IPS DF 19.7 (cell line): Measurements from ENCODE around the gene HEXA.
"Not testable (repeated sequence)": the region's sequence is repeated elsewhere in the genome, so short reads cannot be mapped to it uniquely, and the experiment has no call there.

ENCODE experiments used
- DNase-seq: peaks from one replicate; pipeline ENCODE4 v3.0.0-alpha.2; 2013; ENCODE audit warnings: low read depth, low spot score

Gene HEXA

DNA sequence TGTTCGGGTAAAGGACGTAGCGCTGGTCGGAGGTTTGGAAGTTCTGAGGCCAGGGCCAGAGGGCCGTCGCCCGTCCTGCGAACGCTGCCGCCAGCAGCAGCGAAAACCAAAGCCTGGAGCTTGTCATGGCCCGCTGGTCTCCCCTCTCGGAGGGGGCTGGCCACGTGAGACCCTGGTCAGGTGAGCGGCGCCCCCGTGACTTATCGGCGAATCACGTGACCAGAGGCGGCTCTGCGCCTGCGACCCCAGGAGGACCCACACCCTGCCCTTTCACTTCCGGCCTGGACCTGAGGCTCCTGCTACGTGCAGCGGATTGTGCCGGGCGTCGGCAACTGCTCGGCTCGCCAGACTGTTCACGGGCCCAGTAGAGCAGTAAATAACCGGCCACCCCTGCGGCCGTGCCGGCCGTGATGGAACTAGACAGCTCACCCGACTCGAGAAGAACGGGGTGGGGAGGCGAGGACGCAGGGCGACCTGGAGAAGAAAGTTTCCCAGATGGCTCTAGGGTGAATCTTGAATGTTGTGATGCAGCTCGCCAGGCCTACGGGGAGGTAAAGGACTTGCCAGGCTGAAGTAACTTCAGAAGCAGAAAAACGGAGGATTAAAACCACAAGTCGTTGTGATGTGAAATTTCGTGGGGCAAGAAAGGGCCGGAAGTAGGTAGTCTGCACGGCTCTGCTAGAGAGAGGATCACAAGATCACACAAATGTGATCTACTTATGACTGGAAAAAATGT, at the start of gene HEXA:
Gene HEXA (minus strand): TSS at position 169 of the 736 bp plus-strand sequence. CDS start 42 bp downstream, at position 127.
- peak; percentile 89 for DNase-seq

DNA sequence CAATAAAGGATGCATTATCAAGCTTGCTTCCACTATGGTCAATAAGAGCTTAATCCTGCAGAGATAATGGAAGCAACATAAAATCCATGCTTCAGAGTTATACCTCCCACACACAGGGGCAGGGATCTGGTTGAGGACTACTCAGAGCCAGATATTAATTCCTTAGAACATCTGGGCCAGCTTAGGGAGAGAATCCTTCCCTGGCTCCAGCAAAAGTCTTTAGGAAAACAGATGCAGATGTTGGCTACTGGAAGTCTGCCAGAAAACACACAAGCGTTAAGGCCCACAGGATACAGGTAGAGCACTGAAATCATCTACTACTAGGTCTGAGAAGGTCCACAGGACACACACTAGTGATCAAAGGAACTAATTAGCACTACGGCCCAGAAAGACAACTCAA, 47.4 kb upstream of the HEXA start:
- no peak for DNase-seq

DNA sequence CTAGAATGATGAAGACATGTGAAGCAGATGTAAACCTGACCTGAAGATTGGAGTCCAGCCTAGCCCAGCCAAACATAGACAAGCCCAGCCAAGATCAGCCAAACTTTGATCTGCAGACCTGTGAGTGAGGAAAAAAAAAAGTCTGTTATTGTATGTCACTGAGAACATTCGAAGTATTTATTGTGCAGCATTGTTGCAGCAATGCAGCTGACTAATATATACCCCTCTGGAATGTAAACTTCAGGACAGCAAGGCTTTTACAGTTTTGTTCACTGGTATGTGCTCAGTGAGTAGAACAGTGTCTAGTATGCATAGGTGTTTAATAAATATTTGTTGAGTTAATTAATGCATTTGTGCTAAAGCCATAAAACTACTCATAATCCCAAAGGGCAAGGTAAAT, 45.7 kb upstream of the HEXA start:
- DNase-seq = no peak

DNA sequence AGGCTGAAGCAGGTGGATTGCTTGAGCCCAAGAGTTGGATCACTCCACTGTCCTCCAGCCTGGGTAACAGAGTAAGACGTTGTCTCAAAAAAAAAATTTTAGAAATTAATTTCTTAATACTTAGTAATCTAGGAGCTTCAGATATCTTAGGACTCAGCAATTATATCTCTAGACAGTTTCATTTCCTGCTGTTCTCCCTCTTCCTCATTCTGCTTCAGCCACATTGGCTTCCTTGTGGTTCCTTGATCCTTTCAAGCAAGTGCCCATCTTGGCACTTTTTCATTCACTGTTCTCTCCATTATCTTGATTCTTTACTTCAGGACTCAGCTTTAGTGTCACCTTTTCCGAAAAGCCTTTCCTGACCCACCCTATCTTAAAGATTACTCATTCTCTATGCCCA, 44.8 kb upstream of the HEXA start:
- no peak for DNase-seq

DNA sequence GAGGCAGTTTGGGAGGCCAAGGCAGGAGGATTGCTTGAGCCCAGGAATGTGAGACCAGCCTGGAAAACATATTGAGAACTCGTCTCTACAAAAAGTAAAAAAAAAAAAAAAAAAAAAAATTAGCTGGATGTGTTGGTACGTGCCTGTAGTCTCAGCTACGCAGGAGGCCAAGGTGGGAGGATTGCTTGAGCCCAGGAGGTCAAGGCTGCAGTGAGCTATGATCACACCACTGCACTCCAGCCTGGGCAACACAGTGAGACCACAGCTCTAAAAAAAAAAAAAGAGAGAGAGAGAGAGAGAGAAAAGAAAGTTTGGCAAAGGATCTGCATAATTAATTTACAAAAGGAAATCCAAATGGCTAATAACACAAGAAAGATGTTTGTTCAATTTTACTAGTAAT, 44.0 kb upstream of the HEXA start:
- DNase-seq = not testable (repeated sequence)

DNA sequence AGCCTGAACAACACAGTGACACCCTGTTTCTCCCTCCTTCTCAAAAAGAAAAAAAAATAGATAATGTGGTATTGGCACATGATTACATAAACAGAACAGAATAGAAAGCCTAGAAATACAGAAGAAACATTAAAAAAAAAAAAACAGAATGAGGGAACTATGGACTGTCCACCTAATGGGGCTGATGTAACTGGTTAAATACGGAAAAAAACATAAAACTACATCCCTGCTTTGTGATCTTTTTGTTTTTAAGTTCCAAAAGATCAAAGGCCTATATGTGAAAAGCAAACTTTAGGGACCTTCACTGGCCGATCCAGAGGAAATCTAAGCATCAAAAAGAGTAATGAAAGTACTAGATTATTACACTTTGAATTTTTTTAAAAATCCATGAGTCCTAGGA, 39.5 kb upstream of the HEXA start:
- no peak for DNase-seq

DNA sequence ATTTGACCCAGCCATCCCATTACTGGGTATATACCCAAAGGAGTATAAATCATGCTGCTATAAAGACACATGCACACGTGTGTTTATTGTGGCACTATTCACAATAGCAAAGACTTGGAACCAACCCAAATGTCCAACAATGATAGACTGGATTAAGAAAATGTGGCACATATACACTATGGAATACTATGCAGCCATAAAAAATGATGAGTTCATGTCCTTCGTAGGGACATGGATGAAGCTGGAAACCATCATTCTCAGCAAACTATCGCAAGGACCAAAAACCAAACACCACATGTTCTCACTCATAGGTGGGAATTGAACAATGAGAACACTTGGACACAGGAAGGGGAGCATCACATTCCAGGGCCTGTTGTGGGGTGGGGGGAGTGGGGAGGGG, 37.5 kb upstream of the HEXA start:
- not testable (repeated sequence) for DNase-seq

DNA sequence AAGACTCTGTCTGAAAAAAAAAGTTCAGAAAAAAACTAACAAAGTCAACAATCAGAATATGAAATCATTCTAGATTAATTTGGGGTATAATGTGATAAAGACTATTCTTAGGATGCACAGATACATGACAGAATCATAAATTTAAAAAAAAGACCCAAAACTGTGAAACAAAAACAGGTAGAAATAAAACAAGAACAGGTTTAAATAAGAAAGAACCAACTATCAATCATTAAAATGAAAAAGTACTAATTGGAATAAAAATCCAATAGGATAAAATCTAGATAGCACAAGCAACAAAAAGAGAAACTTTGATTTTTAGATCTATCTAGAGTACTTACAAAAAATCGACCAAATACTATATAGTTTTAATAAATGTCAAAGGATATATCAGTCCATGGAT, 35.7 kb upstream of the HEXA start:
- DNase-seq = no peak

DNA sequence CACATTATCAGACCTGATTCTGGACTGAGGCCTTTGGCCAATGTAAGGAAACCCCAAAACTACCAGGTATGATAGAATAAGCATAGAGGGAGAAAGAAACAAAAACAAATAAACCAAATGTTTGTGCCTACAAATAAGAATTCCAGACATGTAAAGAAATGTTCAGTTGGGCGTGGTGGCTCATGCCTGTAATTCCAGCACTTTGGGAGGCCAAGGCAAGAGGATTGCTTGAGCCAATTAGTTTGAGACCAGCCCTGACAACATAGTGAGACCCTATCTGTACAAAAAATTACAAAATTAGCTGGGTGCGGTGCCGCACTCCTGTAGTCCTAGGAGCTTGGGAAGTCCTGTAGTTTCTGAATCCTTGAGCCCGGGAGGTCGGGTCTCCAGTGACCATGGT, 35.3 kb upstream of the HEXA start:
- DNase-seq = no peak

DNA sequence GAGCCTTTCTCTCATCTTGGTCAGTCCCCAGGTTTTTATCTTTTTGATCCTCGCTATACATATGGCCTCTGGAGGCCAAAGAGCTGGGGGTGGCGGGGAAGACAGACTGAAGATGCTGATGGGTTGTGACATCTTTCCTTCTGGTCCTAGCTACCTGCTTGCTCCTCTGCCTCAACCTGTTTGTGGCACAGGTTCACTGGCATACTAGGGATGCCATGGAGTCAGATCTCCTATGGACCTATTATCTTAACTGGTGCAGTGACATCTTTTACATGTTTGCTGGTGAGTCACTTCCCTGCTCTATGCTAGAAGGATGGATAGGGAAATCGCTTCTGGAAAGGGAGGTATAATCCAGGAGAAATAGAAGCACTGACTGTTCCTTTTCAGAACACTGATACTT, 31.1 kb upstream of the HEXA start:
- DNase-seq = no peak

DNA sequence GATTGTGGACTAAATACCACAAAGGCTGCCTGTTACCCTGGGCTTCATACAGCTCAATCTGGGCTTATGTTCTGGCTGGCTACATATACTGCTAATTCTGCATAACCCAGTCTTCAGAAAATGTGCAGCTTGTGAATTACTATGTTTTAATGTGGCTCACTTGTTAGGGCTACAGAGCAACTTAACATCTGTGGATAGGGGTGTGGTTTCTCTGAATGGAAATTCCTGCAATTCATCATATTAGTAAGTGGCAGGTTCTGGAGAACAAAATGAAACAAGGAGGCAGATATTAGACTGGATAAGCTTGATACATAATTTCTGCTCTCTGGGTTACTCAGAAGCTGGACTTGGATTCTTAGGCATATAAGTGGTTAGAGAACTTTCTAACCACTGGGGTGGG, 29.0 kb upstream of the HEXA start:
- DNase-seq = no peak

DNA sequence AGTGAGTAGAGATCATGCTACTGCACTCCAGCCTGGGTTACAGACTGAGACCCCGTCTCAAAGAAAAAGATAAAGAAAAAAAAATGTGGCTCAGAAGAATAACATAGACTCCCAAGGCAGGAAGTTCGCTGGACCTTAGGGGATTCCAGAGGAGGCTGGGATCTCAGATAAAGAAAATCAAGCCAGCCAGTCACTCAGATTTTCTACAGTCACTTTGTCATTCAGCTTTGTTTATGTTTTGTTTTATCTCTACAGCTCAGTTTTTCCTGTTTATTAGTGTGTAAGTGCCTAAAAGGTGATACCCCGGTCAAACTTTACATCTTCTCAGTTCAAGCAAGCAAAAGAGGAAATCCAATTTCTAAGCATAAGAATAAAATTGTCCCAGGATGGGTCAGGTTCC, 28.5 kb upstream of the HEXA start:
- no peak for DNase-seq

DNA sequence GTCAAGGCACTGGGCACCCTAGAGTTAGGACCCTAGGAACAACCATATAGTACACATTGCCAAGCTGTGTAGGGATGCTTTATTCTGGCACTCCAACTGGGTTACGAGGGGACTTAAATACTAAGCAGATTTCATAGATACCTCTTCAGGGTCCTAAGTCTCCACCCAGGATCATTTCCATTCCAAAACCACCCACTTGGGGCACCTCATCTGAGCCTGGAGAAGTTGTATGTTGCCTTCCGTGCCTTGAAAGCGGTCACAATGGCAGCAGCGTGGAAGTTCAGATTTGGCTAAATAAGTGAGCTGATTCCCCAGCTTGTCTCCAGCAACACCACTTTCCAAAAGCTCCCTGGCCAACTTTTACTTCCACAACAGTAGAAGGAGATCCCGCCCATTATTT, 26.9 kb upstream of the HEXA start:
- no peak for DNase-seq

DNA sequence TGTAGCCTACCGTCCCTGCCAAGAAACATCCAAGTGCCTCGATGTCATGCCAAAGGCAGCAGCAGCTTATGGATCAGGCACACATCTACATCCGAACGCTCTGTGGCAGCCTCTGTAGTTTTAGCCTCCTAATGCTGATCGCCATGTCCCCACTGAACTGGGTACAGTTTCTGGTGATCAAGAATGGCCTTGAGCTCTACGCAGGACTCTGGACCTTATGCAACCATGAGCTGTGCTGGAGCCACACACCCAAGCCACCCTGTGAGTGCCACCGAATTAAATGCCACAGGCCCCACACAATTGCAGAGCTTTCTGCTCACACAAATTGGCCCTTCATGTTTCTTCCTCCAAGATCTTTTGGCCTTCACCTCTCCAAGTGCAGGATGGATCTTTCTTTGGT, 22.8 kb upstream of the HEXA start:
- DNase-seq = no peak

DNA sequence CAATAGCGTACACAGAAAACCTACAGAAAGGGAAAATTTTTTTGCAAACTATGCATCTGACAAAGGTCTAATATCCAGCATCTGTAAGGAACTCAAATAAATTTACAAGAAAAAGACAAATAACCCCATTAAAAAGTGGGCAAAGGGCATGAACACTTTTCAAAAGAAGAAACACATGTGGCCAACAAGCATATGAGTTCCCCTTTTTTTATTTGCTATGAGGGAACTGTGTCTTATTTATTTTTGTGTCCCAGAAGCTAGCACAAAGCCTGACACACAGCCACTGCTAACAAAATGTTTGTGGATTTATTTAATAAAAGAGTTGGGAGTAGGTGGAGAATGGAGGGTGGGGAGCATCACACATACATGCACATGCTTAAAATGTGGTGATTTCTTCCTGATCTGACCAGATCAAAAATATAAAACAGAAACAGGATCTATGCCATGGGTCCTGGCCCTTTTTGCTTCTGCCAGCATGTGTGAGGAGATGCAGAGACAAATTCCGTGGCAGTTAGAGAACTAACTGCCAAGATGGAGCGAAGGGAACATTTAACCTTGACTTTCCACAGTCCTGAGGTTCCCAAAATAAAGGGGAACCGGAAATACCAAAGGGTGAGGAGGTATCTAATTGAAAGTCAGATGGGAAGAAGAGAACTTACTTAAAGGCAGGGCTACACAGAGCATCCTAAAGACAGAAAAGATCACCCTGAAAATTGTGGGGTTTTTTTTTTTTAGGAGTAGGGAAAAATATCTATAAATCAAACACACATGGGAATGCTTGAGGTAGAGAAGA, 22.2 kb upstream of the HEXA start, which contains the start of gene TMEM202:
Gene TMEM202 (plus strand): TSS at position 510 of the 793 bp plus-strand sequence. CDS start 22 bp downstream, at position 532.
- no peak for DNase-seq

DNA sequence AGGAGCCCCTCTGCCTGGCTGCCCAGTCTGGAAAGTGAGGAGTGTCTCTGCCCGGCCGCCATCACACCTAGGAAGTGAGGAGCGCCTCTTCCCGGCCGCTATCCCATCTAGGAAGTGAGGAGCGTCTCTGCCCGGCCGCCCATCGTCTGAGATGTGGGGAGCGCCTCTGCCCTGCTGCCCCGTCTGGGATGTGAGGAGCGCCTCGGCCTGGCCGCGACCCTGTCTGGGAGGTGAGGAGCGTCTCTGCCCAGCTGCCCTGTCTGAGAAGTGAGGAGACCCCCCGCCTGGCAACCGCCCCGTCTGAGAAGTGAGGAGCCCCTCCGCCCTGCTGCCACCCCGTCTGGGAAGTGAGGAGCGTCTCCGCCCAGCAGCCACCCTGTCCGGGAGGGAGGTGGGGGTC, 20.5 kb upstream of the HEXA start:
- DNase-seq = not testable (repeated sequence)

DNA sequence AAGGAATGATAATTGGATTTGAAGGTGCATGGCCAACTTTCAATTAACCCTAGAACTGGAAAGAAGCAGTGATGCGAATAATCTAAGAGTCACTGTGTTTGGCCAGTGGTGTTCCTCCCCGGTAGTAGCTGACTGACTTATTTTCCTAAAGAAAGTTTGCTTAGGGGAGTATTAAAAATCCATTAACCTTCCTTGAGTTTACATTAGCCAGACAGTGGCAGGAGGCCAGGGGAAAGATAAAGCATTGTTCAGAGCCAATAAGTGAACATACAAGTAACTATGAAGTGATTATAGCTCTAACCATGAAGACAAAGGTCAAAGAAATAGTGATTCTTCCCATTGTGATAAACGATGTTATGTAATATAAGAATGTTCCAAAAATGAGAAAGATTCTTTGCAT, 13.4 kb upstream of the HEXA start:
- no peak for DNase-seq

DNA sequence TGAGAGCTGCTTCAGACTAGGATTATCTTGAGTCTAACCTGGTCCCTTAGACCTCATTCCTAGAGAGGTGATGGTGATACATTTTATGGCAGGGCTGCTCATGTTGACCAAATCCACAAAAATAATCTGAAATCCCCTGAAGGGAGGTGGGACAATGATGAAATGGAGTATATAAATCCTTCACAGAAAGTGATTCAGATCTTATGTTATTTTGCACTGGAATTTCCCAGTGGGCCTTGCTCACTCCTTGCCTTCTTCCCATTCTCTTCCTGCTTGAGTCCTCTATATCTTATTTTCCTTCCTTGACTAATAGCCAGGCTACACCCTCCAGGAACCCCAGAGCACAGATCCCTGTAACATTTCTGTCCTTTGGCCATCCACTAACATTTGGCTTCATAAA, 11.9 kb upstream of the HEXA start:
- no peak for DNase-seq

DNA sequence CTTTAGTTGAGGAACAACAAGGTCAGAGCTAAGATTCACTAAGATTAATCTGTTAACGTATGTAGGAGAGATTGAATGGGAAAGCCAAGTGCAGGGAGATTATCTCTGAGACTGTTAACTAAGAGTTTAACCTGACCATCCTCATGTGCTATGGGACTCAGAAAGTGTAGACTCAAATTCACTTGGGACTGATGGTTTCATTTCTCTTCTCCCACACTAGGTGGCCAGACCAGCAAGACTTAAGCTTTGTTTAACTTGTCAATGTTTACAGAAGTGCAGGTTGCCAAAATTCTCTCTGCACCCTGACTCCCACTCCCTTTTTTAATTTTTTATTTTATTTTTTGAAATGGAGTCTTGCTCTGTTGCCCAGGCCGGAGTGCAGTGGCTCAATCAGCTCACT, 6.3 kb upstream of the HEXA start:
- no peak for DNase-seq

DNA sequence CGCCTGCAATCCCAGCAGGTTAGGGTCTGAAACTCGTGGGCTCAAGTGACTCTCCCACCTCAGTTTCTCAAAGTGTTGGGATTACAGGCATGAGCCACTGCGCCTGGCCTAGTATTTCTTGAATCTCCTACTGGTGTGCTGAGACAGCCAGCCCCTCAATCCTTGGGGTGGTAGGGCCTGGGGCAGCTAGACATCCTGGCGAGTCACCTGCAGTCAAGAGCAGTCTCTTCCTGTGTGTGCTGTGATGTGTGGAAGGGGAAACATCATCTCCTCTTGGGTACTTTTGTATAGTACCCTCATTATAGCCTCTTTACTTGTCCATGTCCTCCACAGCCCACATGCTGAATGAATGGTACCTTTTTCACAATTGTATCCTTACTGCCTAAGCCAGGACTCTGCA, 4.9 kb upstream of the HEXA start:
- DNase-seq = no peak

DNA sequence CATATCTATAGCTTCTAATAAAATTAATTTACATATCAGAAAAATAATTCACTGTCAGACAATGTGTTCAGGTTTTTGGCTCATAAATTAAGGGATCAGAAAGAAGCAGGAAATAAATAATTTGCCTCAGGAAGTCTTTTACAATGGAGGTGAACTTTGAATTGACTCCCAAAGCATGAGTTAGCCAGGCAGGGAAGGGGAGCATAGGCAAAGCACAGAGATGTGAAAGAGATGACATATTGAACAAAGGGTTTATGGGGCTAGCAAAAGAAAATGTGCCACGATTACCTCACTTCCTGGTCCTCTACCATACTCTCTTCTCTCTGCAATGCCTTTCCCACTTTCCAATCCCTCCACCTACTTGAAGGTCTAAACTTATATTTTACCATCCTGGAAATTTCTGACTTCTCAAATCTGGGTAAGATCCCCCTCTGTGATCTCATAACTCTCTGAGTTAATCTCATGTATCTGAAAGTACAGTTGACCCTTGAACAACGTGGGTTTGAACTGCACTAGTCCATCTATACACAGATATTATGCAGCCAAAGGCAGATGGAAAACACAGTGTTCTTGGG, 4.1 kb upstream of the HEXA start:
- no peak for DNase-seq

DNA sequence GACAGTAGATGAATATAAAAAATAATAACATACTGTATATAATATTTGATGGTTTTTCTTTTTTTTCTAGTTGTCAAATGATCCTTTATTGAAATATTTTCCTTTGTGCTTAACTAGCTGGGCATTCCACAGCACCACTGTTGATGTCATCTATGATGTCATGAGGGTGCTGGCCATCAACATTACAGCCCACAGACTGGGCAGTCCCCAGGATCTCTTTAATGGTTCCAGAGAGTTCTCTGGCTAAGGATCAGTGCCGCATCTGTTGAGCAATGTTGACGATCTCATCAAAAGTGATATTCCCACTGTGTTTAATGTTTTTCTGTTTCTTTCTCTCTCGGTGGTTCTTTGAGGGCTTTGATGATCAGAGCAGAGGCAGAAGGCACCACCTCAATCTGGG, 3.3 kb upstream of the HEXA start:
- not testable (repeated sequence) for DNase-seq

DNA sequence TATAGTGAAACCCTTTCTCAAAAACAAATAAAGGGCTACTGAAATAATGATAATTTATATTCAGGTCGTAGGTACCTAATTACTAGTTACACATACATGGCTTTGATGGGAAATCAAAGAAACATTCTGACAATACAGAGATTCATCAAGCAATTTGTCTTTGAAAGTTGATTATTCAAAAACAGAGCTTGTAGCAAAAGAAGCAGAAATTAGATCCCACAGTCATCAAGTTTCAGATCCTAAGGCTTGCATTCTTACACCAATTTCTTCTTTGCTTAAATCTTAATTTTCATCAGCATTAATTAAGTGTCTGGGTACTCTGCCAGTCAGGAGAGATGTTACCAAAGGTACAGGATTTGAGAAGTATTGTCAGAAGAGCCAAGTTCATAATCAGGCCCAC, 1.5 kb upstream of the HEXA start:
- DNase-seq = no peak
